ENCODE data around the gene RHBDL1. TPM values are rescaled to one million over a fixed set of nuclear protein-coding genes. Genes with fewer than 3 reads are reported as not detected.

The RHBDL1 gene
- total and polyA plus RNA-seq, 2 of the 8 experiments (the other 6 are each of a cell fraction or from before 2014, with no cell fraction given) = 4.0 to 8.1 TPM

DNA sequence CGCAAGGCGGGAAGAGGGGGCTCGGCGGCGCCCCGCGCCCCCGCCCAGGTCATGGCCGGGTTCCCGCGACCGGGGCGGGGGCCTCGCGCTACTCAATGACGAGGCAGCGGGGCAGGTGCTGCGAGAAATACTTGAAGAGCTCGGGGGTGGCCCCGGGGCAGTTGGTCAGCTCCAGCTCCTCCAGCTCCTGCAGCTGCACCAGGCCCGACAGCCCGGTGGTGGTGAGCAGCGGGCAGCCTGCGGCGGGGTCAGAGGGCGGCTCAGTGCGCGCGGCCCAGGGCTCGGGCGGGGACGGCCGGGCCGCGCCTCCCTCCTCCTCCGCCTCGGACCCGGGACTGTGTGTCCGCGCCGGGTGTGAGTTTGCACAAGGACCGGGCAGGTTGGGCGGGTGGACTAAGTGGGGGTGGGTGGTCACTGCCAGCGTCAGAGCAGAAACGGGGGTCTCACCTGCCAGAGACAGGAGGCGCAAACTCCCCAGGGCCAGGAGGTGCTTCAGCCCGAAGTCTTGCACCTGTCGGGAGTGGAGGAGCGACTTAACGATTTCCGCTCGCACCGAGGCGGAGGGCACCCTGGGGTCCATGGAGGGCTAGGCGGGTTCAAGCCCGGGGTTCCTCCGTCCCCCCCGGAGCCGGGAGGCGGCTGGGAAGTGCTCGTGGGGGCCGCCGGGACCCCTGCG, 18.9 kb downstream of the RHBDL1 start:
- peaks cover 2% of the 10 kb centered on the region; the same call in 1 of the 2 replicates for H3K79me1 ChIP-seq (ENCODE audit: low read depth, low read length)
- no peaks in the 10 kb centered on the region for H3K9me3 ChIP-seq (ENCODE audit: insufficient read depth in 2 of 2, low read depth in 1 of 2, low read length in 1 of 2)
- peaks cover 5 to 64% (median 42%) of the 10 kb centered on the region in 4 experiments for H3K27me3 ChIP-seq (replicated peaks in 1 of 4; ENCODE audit: control insufficient read depth in 3 of 4, extremely low read depth in 1 of 4, insufficient read depth in 3 of 4, low read length in 3 of 4)
- H2AFZ ChIP-seq (ENCODE audit: low read length) = no peak overlapping the region
- no peak overlapping the region for H3K4ac ChIP-seq (replicated peaks; ENCODE audit: insufficient read length, low read depth, low read length)
- no peak overlapping the region for H4K5ac ChIP-seq (ENCODE audit: insufficient read length, low read depth, low read length)
- H4K91ac ChIP-seq (replicated peaks; ENCODE audit: insufficient read length, low read length) = no peak overlapping the region
- no peaks in the 10 kb centered on the region for H3K79me2 ChIP-seq (ENCODE audit: control insufficient read depth in 1 of 2, insufficient read depth in 2 of 2, low read length in 2 of 2)
- H2BK15ac ChIP-seq (ENCODE audit: low read length) = no peak overlapping the region
- no peak overlapping the region for H2AK5ac ChIP-seq (ENCODE audit: low read depth, low read length)
- H3K4me1 ChIP-seq (replicated peaks in 1 of 4; ENCODE audit: control insufficient read depth in 3 of 4, insufficient read depth in 4 of 4, low read length in 3 of 4) = peaks cover 0 to 19% (median 13%) of the 10 kb centered on the region in 4 experiments; a peak in 5 of 7 replicates
- H2BK120ac ChIP-seq (replicated peaks; ENCODE audit: low read depth, low read length) = no peak overlapping the region
- H2BK12ac ChIP-seq (ENCODE audit: low read depth, low read length) = no peak overlapping the region
- H2BK5ac ChIP-seq (ENCODE audit: low read depth, low read length) = no peak overlapping the region
- 2% methylated on average over 40 of the region's 64 CpGs; no CpG with 5 or more reads in 1 of the 2 experiments for WGBS, 2 experiments (ENCODE audit: extremely low coverage in 1 of 2, insufficient coverage in 1 of 2, insufficient read length in 1 of 2, insufficient replicate concordance in 2 of 2, low coverage in 1 of 2, low lambda C conversion rate in 2 of 2, missing lambda C conversion rate in 1 of 2)
- ChIA-PET CTCF (ENCODE audit: partially characterized antibody) (interaction anchor here (0.6 to 2.3 kb wide), 5 partner anchors 8 to 92 kb away, joined by 3 to 15 read pairs (median 6); no protein-coding TSS in a partner anchor), POLR2A (ENCODE audit: partially characterized antibody) (interaction anchor here (0.8 to 4.6 kb wide), 7 partner anchors 12 to 119 kb away, joined by 3 to 48 read pairs (median 5); partner anchors contain the start of genes ANTKMT, CCDC78, JMJD8 and STUB1)
- H3K56ac ChIP-seq (replicated peaks; ENCODE audit: insufficient read length, low read depth, low read length) = no peak overlapping the region
- no peak overlapping the region for H3K18ac ChIP-seq (ENCODE audit: extremely low read depth, low read length)
- H4K8ac ChIP-seq (ENCODE audit: extremely low read depth, insufficient read depth, low read length) = no peak overlapping the region
- peak overlapping the region; percentile 43 to 78 (median 48) for H3K4me3 ChIP-seq (ENCODE audit: extremely low read depth in 1 of 4, insufficient read depth in 2 of 4, low read depth in 3 of 4, low read length in 4 of 4)
- H4K20me1 ChIP-seq (replicated peaks in 1 of 2; ENCODE audit: control insufficient read depth in 1 of 2, insufficient read depth in 2 of 2, low read length in 2 of 2) = peaks cover 0 to 8% of the 10 kb centered on the region in 2 experiments
- H3K27ac ChIP-seq (ENCODE audit: low read depth, low read length) = no peak overlapping the region
- no peaks in the 10 kb centered on the region for H3K36me3 ChIP-seq (ENCODE audit: control insufficient read depth in 2 of 4, insufficient read depth in 4 of 4, low read length in 3 of 4)
- H3K23ac ChIP-seq (ENCODE audit: insufficient read length) = no peak overlapping the region
- no peak overlapping the region for H2BK20ac ChIP-seq (ENCODE audit: low read length)
- H3K4me2 ChIP-seq (ENCODE audit: insufficient read depth in 1 of 2, low read depth in 2 of 2, low read length in 2 of 2) = peak overlapping the region; percentile 87 to 95
- no peak for FAIRE-seq
- no peak overlapping the region for H3K14ac ChIP-seq (ENCODE audit: insufficient read length)
- H3K23me2 ChIP-seq (ENCODE audit: low read depth, low read length) = peaks cover 14% of the 10 kb centered on the region
- no peak overlapping the region; a peak in 1 of 7 replicates for H3K9ac ChIP-seq (replicated peaks in 1 of 4; ENCODE audit: extremely low read depth in 1 of 4, low read depth in 3 of 4, low read length in 3 of 4)
- DNase-seq (ENCODE audit: low read depth in 1 of 2, low spot score in 2 of 2) = peak in 1 of 2 experiments; percentile 67
- TF ChIP-seq CTBP2 (IDR thresholded peaks at IDR 0.05; ENCODE audit: borderline replicate concordance, insufficient read depth, insufficient read length, low read length) = no peak
- TF ChIP-seq RBBP5 (IDR thresholded peaks at IDR 0.05; ENCODE audit: borderline replicate concordance, low read depth, low read length) = no peak; the same call in 1 of the 2 replicates
- TF ChIP-seq SUZ12 (IDR thresholded peaks at IDR 0.05; ENCODE audit: low read length) = peak; percentile 36; the same call in 1 of the 2 replicates
- no peak for TF ChIP-seq HDAC2 (IDR thresholded peaks at IDR 0.05; ENCODE audit: borderline replicate concordance in 1 of 2, low read depth in 2 of 2, low read length in 2 of 2)
- TF ChIP-seq BCL11A (IDR thresholded peaks at IDR 0.05; ENCODE audit: low read depth in 2 of 2, low read length in 2 of 2) = no peak
- TF ChIP-seq TCF12 (IDR thresholded peaks at IDR 0.05; ENCODE audit: low read depth, low read length) = no peak
- TF ChIP-seq CBX5 (IDR thresholded peaks at IDR 0.05; ENCODE audit: low read depth, low read length) = no peak
- TF ChIP-seq SRF (IDR thresholded peaks at IDR 0.05; ENCODE audit: low read depth, low read length) = no peak
- no peak for TF ChIP-seq BRCA1 (IDR thresholded peaks at IDR 0.05; ENCODE audit: low read depth, low read length)
- no peak for TF ChIP-seq CREB1 (IDR thresholded peaks at IDR 0.05)
- TF ChIP-seq MAX (IDR thresholded peaks at IDR 0.05) = no peak
- peak; percentile 33 for TF ChIP-seq EZH2 (IDR thresholded peaks at IDR 0.05; ENCODE audit: low read depth, low read length, severe bottlenecking)
